DMS114 treated with DMSO at 0.1 percent for 48 hours (cell line): Measurements from ENCODE around the gene TFF2.

Experiments
- DNase-seq: peaks from one replicate; lab custom pipeline; 2025; ENCODE audit not compliant: unreplicated experiment; lab: John Stamatoyannopoulos, UW

TFF2 gene

DNA sequence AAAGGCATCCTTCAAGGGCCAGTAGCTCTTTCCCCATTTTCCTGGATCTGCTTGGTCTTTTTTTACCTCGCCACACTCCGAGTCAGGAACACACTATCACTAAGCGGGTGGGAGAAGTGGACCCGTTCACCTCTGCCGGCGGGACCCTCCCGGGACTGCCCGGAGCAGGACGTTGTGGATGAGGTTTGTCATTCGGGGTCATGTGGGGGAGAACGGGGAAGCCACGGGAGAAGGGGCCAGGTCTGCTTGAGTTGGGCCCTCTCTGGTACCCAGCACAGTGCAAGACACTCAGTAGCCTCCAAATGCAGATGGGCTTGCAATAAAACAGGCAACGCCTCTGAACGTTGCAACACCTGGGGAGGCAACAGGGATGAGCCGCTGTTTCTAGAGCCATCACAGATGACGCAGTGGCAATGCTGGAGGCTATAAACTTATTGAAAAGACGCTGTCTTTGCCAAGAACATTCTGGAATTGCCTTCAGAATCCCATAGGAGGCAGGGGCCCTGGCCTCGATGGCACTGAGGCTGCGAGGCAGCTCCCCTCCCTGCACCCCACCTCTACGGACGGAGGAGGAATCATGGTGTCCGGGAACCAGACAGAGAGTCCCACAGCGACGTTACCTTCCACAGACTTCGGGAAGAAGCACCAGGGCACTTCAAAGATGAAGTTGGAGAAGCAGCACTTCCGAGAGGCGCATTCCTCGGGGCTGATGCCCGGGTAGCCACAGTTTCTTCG lies 3.8 kb downstream of the TFF2 start:
- no peak for DNase-seq

DNA sequence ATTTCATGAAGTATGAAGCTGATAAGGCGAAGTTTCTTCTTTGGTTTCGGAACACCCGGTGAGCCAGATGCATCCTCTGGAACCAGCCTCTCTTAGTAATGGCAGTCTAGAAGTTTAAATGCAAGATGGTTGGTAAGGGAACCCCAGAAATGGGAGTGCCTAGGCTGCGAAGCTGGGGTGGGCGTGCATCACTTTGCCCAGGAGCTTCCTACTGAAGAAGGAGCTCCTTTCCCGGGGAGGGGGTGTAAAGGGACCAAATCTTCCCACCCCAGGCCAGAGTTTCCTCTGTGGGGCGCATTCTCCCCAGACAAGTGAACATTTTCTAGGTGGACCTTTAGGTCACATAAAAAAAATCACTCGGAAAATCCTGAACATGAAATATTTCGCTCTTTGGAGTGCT lies 4.4 kb downstream of the TFF2 start:
- no peak for DNase-seq

GRCh38 chr21:42344631-42345030 lies 6.2 kb downstream of the TFF2 start:
- no peak for DNase-seq

DNA sequence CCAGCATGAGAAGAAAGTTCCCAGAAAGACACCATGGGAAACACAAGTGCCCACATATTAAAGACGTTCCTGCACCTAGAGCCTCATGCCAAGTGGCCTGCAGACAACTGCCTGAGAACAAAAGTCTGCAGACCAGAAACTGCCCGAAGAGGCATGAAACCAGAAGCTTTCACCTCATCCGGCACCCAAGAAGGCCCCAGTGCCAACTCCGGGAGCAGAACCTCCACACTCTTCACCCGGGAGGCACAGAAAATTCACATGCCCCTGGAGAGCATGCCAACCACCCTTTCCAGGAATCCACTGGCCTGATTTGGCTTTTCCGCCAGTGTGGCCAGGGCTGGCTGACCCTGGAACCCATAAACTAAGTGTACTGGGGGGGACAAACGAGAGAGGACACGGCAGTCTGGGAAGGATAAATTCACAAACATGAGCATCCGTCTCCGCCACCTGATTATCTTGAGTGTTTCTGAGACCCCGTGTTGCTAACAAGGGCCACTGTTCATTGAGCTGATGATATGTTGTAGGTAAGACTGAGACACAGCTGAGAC lies 6.8 kb downstream of the TFF2 start:
- no peak for DNase-seq

GRCh38 chr21:42343556-42343955 lies 7.2 kb downstream of the TFF2 start:
- DNase-seq = no peak

- DNase-seq = no peak
These were observed 7.7 kb downstream of the TFF2 start for GRCh38 chr21:42343101-42343500.

- DNase-seq = no peak
These were observed 8.8 kb downstream of the TFF2 start for GRCh38 chr21:42341776-42342542.

DNA sequence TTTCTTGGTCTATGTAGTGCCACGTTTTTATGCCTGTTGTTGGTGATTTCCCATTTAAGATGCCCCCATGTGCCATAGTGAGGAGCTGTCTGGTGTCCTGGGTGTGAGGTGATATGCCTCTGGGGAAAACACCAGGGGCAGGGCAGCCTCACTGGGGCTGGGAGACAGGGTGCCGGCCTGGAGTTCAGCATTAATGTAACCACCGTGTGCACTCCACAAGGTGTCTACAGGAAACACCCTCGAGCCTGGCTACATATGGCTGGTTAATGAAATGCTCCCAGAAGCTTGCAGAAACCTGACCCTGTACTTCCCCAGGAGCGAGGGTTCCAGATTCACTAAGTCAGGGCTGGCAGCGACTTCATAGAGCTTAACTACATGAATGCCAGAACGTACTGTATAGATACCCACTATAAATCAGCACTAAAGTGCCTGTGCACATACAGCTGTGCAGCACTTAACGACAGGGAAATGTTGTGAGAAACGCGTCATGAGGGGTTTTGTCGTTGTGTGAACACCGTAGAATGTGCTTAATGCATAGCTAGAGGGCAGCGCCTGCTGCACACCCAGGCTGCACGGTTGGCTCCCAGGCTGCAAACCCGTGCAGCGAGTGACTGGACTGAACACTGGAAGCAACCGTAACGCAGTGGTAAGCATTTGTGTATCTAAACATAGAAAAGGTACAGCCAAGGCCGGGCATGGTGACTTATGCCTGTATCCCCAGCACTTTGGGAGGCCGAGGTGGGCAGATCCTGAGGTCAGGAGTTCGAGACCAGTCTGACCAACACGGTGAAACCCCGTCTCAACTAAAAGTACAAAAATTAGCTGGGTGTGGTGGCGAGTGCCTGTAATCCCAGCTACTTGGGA lies 10.4 kb downstream of the TFF2 start:
- no peak for DNase-seq

GRCh38 chr21:42338729-42339715 lies 11.8 kb downstream of the TFF2 start:
- DNase-seq = no peak

DNA sequence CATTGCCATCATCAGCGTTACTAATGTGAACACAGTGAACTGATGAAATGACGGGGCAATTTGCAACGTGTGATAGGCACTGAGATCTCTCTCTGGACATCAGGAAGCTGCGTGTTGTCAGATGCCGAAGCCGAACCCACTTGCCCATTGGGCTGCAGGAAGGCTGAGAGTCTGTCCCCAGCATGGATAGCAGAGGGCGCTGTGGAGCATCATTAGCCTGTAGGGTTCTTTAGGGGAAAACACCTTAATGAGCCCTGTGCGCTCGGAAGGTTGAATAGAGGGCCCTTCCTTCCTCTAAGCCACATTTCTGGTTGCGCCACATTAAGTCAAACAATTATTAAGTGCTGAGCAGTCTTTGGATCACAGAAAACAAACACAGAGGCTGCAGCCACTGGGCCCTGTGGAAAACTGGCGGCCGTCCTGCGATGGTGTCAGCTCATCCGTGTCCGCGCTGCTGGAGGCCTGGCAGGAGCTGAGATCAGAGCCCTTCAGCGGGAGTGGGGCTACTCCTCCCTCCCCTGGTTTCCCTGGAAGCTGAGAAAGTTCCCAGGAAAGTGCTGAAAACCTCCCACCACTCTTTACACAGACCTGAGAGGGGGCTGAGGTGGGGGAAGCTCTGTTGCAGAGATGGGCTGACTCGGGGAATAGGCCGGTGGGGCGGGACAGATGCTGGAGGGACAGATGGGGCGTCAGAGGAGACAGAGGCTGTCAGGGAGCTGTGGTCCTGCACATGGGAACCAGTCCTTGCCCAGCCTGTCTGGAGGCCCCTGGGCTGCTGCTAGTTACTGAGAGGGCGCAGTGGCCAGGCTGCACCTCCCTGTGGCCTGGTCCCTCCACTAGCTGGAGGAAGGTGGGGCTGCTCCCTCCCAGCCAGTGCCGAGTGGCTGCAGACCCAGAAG lies 12.7 kb downstream of the TFF2 start:
- no peak for DNase-seq

GRCh38 chr21:42337276-42337675 lies 13.5 kb downstream of the TFF2 start:
- DNase-seq = no peak

- DNase-seq = no peak
These were observed 14.7 kb downstream of the TFF2 start for GRCh38 chr21:42336054-42336453.

GRCh38 chr21:42332557-42333317 lies 18.1 kb downstream of the TFF2 start:
- DNase-seq = no peak

DNA sequence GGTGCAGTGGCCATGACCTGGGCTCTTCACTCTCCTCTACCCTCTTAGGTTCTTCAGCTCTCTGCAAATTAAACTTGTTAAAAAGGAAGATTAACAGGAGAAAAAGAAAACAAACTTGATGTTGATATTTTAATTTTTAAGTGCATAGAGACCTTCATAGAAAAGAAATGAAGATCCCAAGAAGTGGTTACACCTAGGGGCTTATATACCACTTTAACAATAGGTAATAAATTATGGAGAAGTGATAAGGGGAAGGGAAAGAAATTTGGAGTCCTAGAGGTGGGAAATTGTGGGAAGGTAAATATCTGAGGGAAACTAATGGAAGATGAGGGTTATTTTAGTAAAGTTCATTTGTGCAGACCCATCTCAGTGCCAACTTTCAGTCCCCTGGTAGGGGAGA lies 19.1 kb downstream of the TFF2 start:
- DNase-seq = no peak

GRCh38 chr21:42330380-42331371 lies 20.1 kb downstream of the TFF2 start:
- DNase-seq = no peak

DNA sequence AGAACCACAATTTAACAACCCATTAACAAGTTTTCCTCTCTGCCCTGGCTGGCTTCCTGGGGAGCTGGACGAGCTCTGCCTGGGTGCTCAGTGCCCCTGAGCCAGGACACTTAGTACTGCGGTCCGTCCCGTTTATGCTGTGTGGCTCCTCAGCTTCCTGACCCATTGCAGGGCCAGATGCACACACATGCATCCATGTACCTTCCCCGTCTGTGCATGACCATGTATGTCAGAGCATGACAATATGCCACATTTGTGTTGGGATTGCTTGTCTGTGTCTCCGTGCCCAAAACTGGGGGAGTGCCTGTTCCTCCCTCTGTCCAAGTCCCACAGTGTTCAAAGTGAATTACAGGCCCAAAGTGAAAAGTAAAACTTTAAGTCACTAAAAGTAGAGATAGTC lies 25.9 kb downstream of the TFF2 start:
- DNase-seq = no peak

- no peak for DNase-seq
These were observed 28.9 kb downstream of the TFF2 start for GRCh38 chr21:42321845-42322244.
